ENCODE results near the gene XCL1. TPM values are rescaled to one million over a fixed set of nuclear protein-coding genes. Genes with fewer than 3 reads are reported as not detected.
"Not testable (repeated sequence)": the region's sequence is repeated elsewhere in the genome, so short reads cannot be mapped to it uniquely, and the experiment has no call there.

XCL1 gene
- total and polyA plus RNA-seq, 3 donors from 2014 or later = 0.51 TPM; not detected in 2

DNA sequence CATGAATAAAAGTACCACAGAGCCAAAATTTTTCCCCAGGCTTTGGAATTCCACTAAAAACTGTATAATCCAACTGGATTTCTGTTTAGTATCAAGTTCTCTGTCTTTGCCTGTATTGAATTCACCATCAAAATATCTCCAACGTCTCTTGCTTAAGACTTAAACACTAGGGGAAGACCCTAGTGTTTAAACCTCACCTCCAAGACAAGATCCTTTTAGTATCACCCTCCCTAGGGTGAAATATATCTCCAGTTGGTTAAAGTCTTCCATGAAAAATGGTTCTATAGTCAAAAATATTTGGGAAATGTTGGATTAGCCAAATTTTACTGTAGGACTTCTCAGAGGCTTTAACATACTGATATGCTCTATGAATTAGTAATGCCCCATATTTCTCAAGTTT, 8.1 kb upstream of the XCL1 start:
- intact Hi-C loops (cut with DNase I; ENCODE audit: low total_unique reads) = loop anchor here (10.0 kb wide), 1 partner anchor 124 kb away; no protein-coding TSS in a partner anchor
- WGBS, 2 donors = 93 to 94% methylated on average over 1 of the region's 1 CpG

DNA sequence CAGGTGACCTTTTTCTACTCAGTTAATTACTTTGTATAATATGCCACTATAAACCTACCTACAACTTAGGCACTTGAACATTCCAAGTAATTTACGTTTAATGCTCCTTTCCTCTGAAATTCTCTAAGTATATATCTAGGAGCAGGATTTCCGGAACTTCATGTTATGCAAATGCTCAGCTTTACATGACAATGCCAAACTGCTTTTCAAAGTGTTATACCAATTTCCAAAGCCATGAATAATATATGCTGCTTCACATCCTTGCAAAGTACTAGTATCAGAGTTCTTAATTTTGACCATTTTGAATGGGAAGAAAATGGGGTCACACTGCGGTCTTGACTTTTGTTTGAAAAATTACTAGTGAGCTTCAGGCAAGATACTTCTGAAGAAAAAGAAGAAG, 5.8 kb upstream of the XCL1 start:
- no peak for TF ChIP-seq POLR2A (IDR thresholded peaks at IDR 0.05)
- TF ChIP-seq, protein P1, sequence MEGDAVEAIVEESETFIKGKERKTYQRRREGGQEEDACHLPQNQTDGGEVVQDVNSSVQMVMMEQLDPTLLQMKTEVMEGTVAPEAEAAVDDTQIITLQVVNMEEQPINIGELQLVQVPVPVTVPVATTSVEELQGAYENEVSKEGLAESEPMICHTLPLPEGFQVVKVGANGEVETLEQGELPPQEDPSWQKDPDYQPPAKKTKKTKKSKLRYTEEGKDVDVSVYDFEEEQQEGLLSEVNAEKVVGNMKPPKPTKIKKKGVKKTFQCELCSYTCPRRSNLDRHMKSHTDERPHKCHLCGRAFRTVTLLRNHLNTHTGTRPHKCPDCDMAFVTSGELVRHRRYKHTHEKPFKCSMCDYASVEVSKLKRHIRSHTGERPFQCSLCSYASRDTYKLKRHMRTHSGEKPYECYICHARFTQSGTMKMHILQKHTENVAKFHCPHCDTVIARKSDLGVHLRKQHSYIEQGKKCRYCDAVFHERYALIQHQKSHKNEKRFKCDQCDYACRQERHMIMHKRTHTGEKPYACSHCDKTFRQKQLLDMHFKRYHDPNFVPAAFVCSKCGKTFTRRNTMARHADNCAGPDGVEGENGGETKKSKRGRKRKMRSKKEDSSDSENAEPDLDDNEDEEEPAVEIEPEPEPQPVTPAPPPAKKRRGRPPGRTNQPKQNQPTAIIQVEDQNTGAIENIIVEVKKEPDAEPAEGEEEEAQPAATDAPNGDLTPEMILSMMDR (IDR thresholded peaks at IDR 0.05) = no peak
- Histone ChIP-seq H3K4me3 (no peak overlapping the region), H3K4me1 (no peaks in the 10 kb centered on the region), H3K27ac (no peak overlapping the region), H3K36me3 (ENCODE audit: low read depth, missing control alignments) (no peaks in the 10 kb centered on the region), H3K9me3 (no peaks in the 10 kb centered on the region), H3K27me3 (no peaks in the 10 kb centered on the region)
- no peak for DNase-seq
- intact Hi-C loops (cut with DNase I; ENCODE audit: low total_unique reads) = no loop called here
- WGBS, 2 donors = 87% methylated on average over 3 of the region's 3 CpGs

More for the DNA sequence above, 8.1 kb upstream of the XCL1 start:
- no peaks in the 10 kb centered on the region for H3K9me3 ChIP-seq
- TF ChIP-seq, protein P1 (IDR thresholded peaks at IDR 0.05) = no peak
- no peak for TF ChIP-seq POLR2A (IDR thresholded peaks at IDR 0.05)
- H3K4me3 ChIP-seq = no peak overlapping the region
- no peak for DNase-seq
- no peaks in the 10 kb centered on the region for H3K36me3 ChIP-seq (ENCODE audit: low read depth, missing control alignments)
- no peak overlapping the region for H3K27ac ChIP-seq
- H3K4me1 ChIP-seq = no peaks in the 10 kb centered on the region
- no peaks in the 10 kb centered on the region for H3K27me3 ChIP-seq

DNA sequence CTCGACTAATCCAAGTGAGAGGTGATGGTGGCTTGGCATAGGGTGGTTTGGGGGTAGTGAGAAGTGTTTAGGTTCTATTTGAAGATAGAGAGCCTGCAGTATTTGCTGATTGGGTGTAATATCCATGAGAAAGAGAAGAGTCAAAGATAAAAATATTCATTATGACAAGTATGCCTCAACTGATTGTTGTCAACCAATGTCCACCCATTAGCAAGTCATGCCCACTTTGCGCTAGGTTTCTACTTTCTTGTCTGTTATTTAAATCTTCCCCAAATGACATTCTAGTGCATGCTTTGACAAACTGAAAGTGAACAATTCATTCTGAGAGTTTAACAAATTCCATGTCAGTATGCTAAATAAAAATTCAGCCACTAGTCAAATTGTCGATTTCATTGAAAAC, 3.8 kb upstream of the XCL1 start:
- intact Hi-C loops (cut with DNase I; ENCODE audit: low total_unique reads) = no loop called here

GRCh38 chr1:168574234-168574633, 2.2 kb upstream of the XCL1 start:
- peak; percentile 48 for DNase-seq
- TF ChIP-seq, protein P1 (IDR thresholded peaks at IDR 0.05) = peak; percentile 33 to 62 (median 45)
- H3K27me3 ChIP-seq; H3K4me3 ChIP-seq; intact Hi-C loops (cut with DNase I; ENCODE audit: low total_unique reads); H3K9me3 ChIP-seq; H3K36me3 ChIP-seq (ENCODE audit: low read depth, missing control alignments); H3K27ac ChIP-seq; H3K4me1 ChIP-seq: not testable (repeated sequence)
- WGBS, 2 donors = 15 to 16% methylated on average over 4 of the region's 4 CpGs

More for the DNA sequence above, 3.8 kb upstream of the XCL1 start:
- 92 to 96% methylated on average over 3 of the region's 3 CpGs for WGBS, 2 donors
- Histone ChIP-seq H3K36me3 (ENCODE audit: low read depth, missing control alignments) (no peaks in the 10 kb centered on the region), H3K27me3 (no peaks in the 10 kb centered on the region), H3K4me1 (no peaks in the 10 kb centered on the region), H3K27ac (no peak overlapping the region), H3K9me3 (no peaks in the 10 kb centered on the region), H3K4me3 (no peak overlapping the region)
- TF ChIP-seq, protein P1 (IDR thresholded peaks at IDR 0.05) = no peak
- TF ChIP-seq POLR2A (IDR thresholded peaks at IDR 0.05) = no peak
- no peak for DNase-seq

GRCh38 chr1:168578531-168579185, 2.3 kb downstream of the XCL1 start:
- intact Hi-C loops (cut with DNase I; ENCODE audit: low total_unique reads); H3K27ac ChIP-seq; H3K4me3 ChIP-seq; DNase-seq; H3K4me1 ChIP-seq; H3K9me3 ChIP-seq; H3K27me3 ChIP-seq; H3K36me3 ChIP-seq (ENCODE audit: low read depth, missing control alignments): not testable (repeated sequence)
- WGBS, 2 donors = 74 to 76% methylated on average over 2 of the region's 2 CpGs

GRCh38 chr1:168580290-168580689, 3.9 kb downstream of the XCL1 start:
- H3K9me3 ChIP-seq; H3K27me3 ChIP-seq; H3K27ac ChIP-seq; H3K4me1 ChIP-seq; H3K36me3 ChIP-seq (ENCODE audit: low read depth, missing control alignments); H3K4me3 ChIP-seq; intact Hi-C loops (cut with DNase I; ENCODE audit: low total_unique reads); DNase-seq: not testable (repeated sequence)
- WGBS, 2 donors = 93 to 95% methylated on average over 2 of the region's 2 CpGs

DNA sequence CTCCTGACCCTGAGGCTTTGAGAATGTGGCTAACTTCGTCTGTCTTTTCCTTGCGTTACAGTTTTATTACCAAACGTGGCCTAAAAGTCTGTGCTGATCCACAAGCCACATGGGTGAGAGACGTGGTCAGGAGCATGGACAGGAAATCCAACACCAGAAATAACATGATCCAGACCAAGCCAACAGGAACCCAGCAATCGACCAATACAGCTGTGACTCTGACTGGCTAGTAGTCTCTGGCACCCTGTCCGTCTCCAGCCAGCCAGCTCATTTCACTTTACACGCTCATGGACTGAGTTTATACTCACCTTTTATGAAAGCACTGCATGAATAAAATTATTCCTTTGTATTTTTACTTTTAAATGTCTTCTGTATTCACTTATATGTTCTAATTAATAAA, 4.6 kb downstream of the XCL1 start:
- H3K27ac ChIP-seq; H3K27me3 ChIP-seq; H3K4me1 ChIP-seq; H3K36me3 ChIP-seq (ENCODE audit: low read depth, missing control alignments); intact Hi-C loops (cut with DNase I; ENCODE audit: low total_unique reads); H3K4me3 ChIP-seq; DNase-seq; H3K9me3 ChIP-seq: not testable (repeated sequence)
- WGBS, 2 donors = 74 to 87% methylated on average over 7 of the region's 7 CpGs

All from testis (tissue), 3 donors.